ENCODE measurements around the gene CCDC71L.

CCDC71L gene

DNA sequence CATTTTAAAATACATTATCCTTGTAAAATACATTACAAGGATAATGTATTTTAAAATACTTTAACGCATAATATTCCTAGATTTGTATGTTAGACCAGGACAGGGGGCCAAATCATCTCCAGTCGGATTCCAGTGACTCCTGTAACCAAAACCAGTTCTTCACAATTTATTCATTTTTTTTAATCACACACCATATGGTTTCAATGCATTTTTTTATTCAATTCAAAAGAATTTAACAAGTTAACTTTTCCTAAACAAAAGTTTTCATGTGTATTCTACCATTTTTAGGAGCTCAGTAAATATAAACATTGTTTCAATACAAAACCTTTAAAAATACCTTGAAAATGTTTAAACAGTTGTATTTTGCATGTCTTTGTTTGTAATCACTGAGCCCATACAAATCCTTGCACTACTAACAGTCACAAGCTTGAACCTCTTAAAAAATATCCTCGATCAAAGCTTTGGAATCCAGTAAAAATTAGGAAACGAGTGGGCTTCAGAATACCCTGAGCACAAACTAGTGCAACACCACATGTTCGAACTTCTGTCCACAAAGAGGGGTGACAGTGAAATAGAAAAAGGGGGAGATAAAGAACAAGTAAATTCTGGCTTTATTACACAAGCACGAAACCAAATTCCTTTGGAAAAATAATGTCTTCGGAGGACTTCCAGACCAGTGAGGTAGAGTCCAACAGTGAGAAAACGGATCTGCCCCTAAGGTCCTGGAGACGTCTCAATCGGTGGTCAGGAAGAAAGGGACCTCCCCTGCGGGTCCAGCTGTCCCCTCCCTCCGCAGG lies 1.6 kb downstream of the CCDC71L start:
- peak overlapping the region; percentile 83 for H3K4me3 ChIP-seq (ENCODE audit: low read depth, low read length)
- DNase-seq (ENCODE audit: low read depth, low spot score) = no peak
- POLR2A ChIA-PET = interaction anchor here (0.5 kb wide), 1 partner anchor 93 kb away, joined by 3 read pairs; no protein-coding TSS in a partner anchor
- CTCF ChIA-PET = interaction anchor here (0.7 to 4.7 kb wide), 29 partner anchors 11 to 492 kb away, joined by 3 to 89 read pairs (median 6); no protein-coding TSS in a partner anchor
- TF ChIP-seq CTCF (IDR thresholded peaks at IDR 0.05; ENCODE audit: insufficient read depth, low read length, missing control alignments) = no peak

DNA sequence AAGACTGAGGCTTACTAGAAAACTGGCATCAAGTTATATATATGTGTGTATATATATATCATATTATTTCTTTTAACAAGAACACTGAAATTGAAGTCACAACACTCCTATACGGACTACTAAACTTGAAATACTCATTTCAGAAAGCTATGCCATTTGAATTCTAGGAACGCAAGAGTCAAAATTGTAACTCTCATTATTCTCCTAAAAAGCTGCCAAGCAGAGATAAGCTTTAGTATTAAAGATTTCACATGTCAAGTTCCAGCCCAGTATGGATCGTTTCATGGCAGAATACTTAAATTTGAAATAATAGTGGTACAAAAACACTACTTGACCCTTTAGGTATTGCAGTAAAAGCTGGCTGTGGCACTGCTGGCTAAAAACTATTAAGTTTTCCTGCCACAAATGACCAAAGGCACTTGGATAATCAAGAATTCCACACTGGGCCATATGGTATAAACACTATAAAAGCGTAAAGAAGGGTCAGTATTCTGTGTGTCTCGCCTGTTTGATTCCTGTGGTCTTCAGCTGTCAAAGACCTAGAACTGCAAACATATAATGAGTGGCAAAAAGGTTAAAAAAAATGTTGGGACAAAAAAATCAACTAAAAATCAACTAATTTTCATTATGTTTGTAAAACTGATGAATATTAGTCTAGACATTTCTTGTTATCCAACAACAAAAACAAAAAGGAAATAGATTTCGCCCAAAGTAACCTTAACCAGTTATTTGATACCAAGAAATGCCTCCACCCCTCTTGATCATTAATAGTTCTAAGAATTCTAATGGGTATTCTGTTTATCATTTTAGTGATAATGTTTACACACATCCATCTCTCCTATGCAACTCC lies 2.4 kb downstream of the CCDC71L start:
- POLR2A ChIA-PET = interaction anchor here (0.5 to 1.0 kb wide), 3 partner anchors 92 to 196 kb away, joined by 3 to 4 read pairs (median 3); no protein-coding TSS in a partner anchor
- H3K4me3 ChIP-seq (ENCODE audit: low read depth, low read length) = peak overlapping the region; percentile 83
- DNase-seq (ENCODE audit: low read depth, low spot score) = no peak
- TF ChIP-seq CTCF (IDR thresholded peaks at IDR 0.05; ENCODE audit: insufficient read depth, low read length, missing control alignments) = no peak
- CTCF ChIA-PET = interaction anchor here (0.7 to 4.7 kb wide), 24 partner anchors 9 to 505 kb away, joined by 3 to 89 read pairs (median 5); no protein-coding TSS in a partner anchor

- no peak for DNase-seq (ENCODE audit: low read depth, low spot score)
- no peak overlapping the region for H3K4me3 ChIP-seq (ENCODE audit: low read depth, low read length)
- ChIA-PET POLR2A (interaction anchor here (1.0 kb wide), 1 partner anchor 195 kb away, joined by 4 read pairs; no protein-coding TSS in a partner anchor), CTCF (interaction anchor here (0.8 to 4.7 kb wide), 8 partner anchors 8 to 504 kb away, joined by 3 to 89 read pairs (median 22); no protein-coding TSS in a partner anchor)
- TF ChIP-seq CTCF (IDR thresholded peaks at IDR 0.05; ENCODE audit: insufficient read depth, low read length, missing control alignments) = no peak
Measured at GRCh38 chr7:106657085-106657991, 3.6 kb downstream of the CCDC71L start.

DNA sequence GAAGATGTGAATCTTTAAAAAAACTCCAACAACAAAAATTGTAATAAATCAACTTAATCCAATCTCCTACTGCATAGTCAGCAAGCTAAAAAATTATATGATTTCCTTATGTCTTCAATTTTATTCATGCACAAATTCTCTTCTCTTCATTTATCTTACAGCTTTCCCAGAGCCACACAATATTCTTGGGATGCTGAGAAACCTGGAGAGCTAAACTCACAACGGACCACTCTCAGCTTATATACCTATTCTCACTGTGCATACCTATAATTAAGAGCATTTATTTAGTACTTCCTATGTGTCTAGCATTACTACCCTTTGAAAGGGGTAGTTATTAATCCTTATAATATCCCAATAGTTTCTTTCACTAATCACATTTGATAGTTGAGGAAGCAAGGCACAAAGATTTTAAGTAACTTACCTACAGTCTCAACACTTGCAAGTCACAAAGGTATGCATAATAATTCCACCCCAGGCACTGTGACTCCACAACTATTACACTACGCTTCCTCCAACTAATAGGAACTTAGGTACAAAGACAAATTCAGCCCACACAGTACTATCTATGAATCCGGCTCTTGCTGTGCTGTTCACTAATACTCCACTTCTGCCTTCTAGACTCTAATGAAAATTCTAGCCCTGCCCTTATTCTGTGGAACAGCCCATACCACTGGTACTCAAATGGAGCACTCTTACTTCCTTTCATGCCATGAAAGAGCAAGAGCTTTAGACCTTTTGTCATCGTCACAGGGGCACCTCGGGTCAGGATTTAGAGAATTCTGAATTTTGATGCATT lies 5.1 kb downstream of the CCDC71L start:
- ChIA-PET CTCF (interaction anchor here (1.1 to 3.2 kb wide), 6 partner anchors 14 to 479 kb away, joined by 3 to 20 read pairs (median 8); no protein-coding TSS in a partner anchor), POLR2A (no interaction called here)
- no peak for DNase-seq (ENCODE audit: low read depth, low spot score)
- H3K4me3 ChIP-seq (ENCODE audit: low read depth, low read length) = no peak overlapping the region
- no peak for TF ChIP-seq CTCF (IDR thresholded peaks at IDR 0.05; ENCODE audit: insufficient read depth, low read length, missing control alignments)

- no peak for TF ChIP-seq CTCF (IDR thresholded peaks at IDR 0.05; ENCODE audit: insufficient read depth, low read length, missing control alignments)
- ChIA-PET POLR2A (no interaction called here), CTCF (interaction anchor here (2.1 to 3.2 kb wide), 3 partner anchors 83 to 477 kb away, joined by 10 to 20 read pairs (median 15); no protein-coding TSS in a partner anchor)
- DNase-seq (ENCODE audit: low read depth, low spot score) = no peak
- H3K4me3 ChIP-seq (ENCODE audit: low read depth, low read length) = no peak overlapping the region
Measured at GRCh38 chr7:106653488-106653887, 7.5 kb downstream of the CCDC71L start.

Measured in AG04449 (cell line).